ENCODE measurements around the gene CAPN15.

Gene CAPN15

GRCh38 chr16:531494-532125 is 4.1 kb downstream of the CAPN15 start:
- DNase-seq (ENCODE audit: low read depth in 1 of 2, low spot score in 1 of 2), result no peak
- Histone ChIP-seq H3K27ac (replicated peaks) (no peak overlapping the region), H3K4me3 (replicated peaks; ENCODE audit: insufficient read depth, low read length) (no peak overlapping the region), H3K27me3 (ENCODE audit: insufficient read depth, poor library complexity, severe bottlenecking) (no peaks in the 10 kb centered on the region)
- TF ChIP-seq GABPA (IDR thresholded peaks at IDR 0.05; ENCODE audit: low read depth), result no peak
- TF ChIP-seq POLR2AphosphoS5 (IDR thresholded peaks at IDR 0.05; ENCODE audit: low read depth), result no peak
- no peak for TF ChIP-seq REST (IDR thresholded peaks at IDR 0.05; ENCODE audit: insufficient replicate concordance, low read depth)
- TF ChIP-seq CTCF (IDR thresholded peaks at IDR 0.05; ENCODE audit: insufficient read depth, low read length), result no peak
- no peak for TF ChIP-seq SPI1 (IDR thresholded peaks at IDR 0.05; ENCODE audit: borderline replicate concordance, low read depth)

GRCh38 chr16:533391-534123 is 6.0 kb downstream of the CAPN15 start:
- TF ChIP-seq SPI1 (IDR thresholded peaks at IDR 0.05; ENCODE audit: borderline replicate concordance, low read depth) (no peak), CTCF (IDR thresholded peaks at IDR 0.05; ENCODE audit: insufficient read depth, low read length) (no peak), REST (IDR thresholded peaks at IDR 0.05; ENCODE audit: insufficient replicate concordance, low read depth) (no peak), POLR2AphosphoS5 (IDR thresholded peaks at IDR 0.05; ENCODE audit: low read depth) (no peak), GABPA (IDR thresholded peaks at IDR 0.05; ENCODE audit: low read depth) (no peak)
- Histone ChIP-seq H3K4me3 (replicated peaks; ENCODE audit: insufficient read depth, low read length) (no peak overlapping the region), H3K27ac (replicated peaks) (no peak overlapping the region), H3K27me3 (ENCODE audit: insufficient read depth, poor library complexity, severe bottlenecking) (no peaks in the 10 kb centered on the region)
- no peak for DNase-seq (ENCODE audit: low read depth in 1 of 2, low spot score in 1 of 2)

GRCh38 chr16:534135-534534 is 6.6 kb downstream of the CAPN15 start:
- H3K27me3 ChIP-seq (ENCODE audit: insufficient read depth, poor library complexity, severe bottlenecking), result no peaks in the 10 kb centered on the region
- no peak for DNase-seq (ENCODE audit: low read depth in 1 of 2, low spot score in 1 of 2)
- H3K4me3 ChIP-seq (replicated peaks; ENCODE audit: insufficient read depth, low read length), result no peak overlapping the region
- TF ChIP-seq REST (IDR thresholded peaks at IDR 0.05; ENCODE audit: insufficient replicate concordance, low read depth) (no peak), CTCF (IDR thresholded peaks at IDR 0.05; ENCODE audit: insufficient read depth, low read length) (no peak), GABPA (IDR thresholded peaks at IDR 0.05; ENCODE audit: low read depth) (no peak), POLR2AphosphoS5 (IDR thresholded peaks at IDR 0.05; ENCODE audit: low read depth) (no peak), SPI1 (IDR thresholded peaks at IDR 0.05; ENCODE audit: borderline replicate concordance, low read depth) (no peak)
- H3K27ac ChIP-seq (replicated peaks), result no peak overlapping the region

Data from HL-60 (cell line).